SK-N-SH treated with all-trans-retinoic acid at 6 μM for 48 hours (cell line): Measurements from ENCODE around the gene HRH1.

Experiments
- ATAC-seq: fragments of 200-7000 bp; cut with Tn5 transposase; 3 replicates; pipeline ENCODE4 v1.9.1; 2020; ENCODE audit warnings: mild to moderate bottlenecking, moderate library complexity
- ARNTL ChIP-seq: fragments of 450-650 bp; formaldehyde crosslinking; IDR thresholded peaks from 2 replicates; pipeline ENCODE4 v1.5.0; 2020; ENCODE audit warnings: low read depth, mild to moderate bottlenecking, moderate library complexity, borderline replicate concordance
- BACH2 ChIP-seq: fragments of 250-450 bp; sonication (Bioruptor Pico); IDR thresholded peaks from 2 replicates; pipeline ENCODE4 v1.9.0; 2021; ENCODE audit warnings: mild to moderate bottlenecking, borderline replicate concordance
- CSRNP3 ChIP-seq: fragments of 250-450 bp; sonication (Bioruptor Pico); IDR thresholded peaks from 2 replicates; pipeline ENCODE4 v1.5.1; 2021; ENCODE audit warnings: mild to moderate bottlenecking, moderate library complexity
- GLIS3 ChIP-seq: fragments of 250-450 bp; sonication (Bioruptor Pico); IDR thresholded peaks from 2 replicates; pipeline ENCODE4 v1.5.0; 2020; ENCODE audit warnings: mild to moderate bottlenecking, moderate library complexity
- ISL1 ChIP-seq: fragments of 250-450 bp; sonication (Bioruptor Pico); IDR thresholded peaks from 2 replicates; pipeline ENCODE4 v2.1.2; 2022; ENCODE audit warnings: mild to moderate bottlenecking, moderate library complexity
- PATZ1 ChIP-seq: fragments of 250-450 bp; sonication (Bioruptor Pico); IDR thresholded peaks from 2 replicates; pipeline ENCODE4 v1.8.0; 2020; ENCODE audit warnings: mild to moderate bottlenecking, moderate library complexity, borderline replicate concordance
- POU6F1 ChIP-seq: fragments of 250-450 bp; sonication (Bioruptor Pico); IDR thresholded peaks from 2 replicates; pipeline ENCODE4 v1.8.0; 2021; ENCODE audit warnings: low read depth, mild to moderate bottlenecking, moderate library complexity, borderline replicate concordance
- PPARA ChIP-seq: fragments of 250-450 bp; sonication (Bioruptor Pico); IDR thresholded peaks from 2 replicates; pipeline ENCODE4 v1.5.0; 2020; ENCODE audit warnings: mild to moderate bottlenecking, borderline replicate concordance
- RARB ChIP-seq: fragments of 250-450 bp; sonication (Bioruptor Pico); IDR thresholded peaks from 2 replicates; pipeline ENCODE4 v1.8.0; 2021; ENCODE audit warnings: mild to moderate bottlenecking, moderate library complexity
- SNAI2 ChIP-seq: fragments of 250-450 bp; sonication (Bioruptor Pico); IDR thresholded peaks from 2 replicates; pipeline ENCODE4 v1.5.0; 2020; ENCODE audit warnings: mild to moderate bottlenecking, moderate library complexity
- TCF4 ChIP-seq: fragments of 250-450 bp; sonication (Bioruptor Pico); IDR thresholded peaks from 2 replicates; pipeline ENCODE4 v1.8.0; 2021; ENCODE audit warnings: mild to moderate bottlenecking, moderate library complexity, borderline replicate concordance
- TOX ChIP-seq: fragments of 250-450 bp; sonication (Bioruptor Pico); IDR thresholded peaks from 2 replicates; pipeline ENCODE4 v1.8.0; 2021; ENCODE audit warnings: mild to moderate bottlenecking, moderate library complexity, borderline replicate concordance
- TSHZ2 ChIP-seq: fragments of 250-450 bp; sonication (Bioruptor Pico); IDR thresholded peaks from 2 replicates; pipeline ENCODE4 v1.5.0; 2020; ENCODE audit warnings: mild to moderate bottlenecking, moderate library complexity
- ZC3H10 ChIP-seq: fragments of 250-450 bp; sonication (Bioruptor Pico); IDR thresholded peaks from 2 replicates; pipeline ENCODE4 v1.5.1; 2021; ENCODE audit warnings: mild to moderate bottlenecking, moderate library complexity
- ZNF565 ChIP-seq: fragments of 450-650 bp; formaldehyde crosslinking; conservative IDR thresholded peaks from 2 replicates; pipeline ENCODE4 v1.5.0; 2020; ENCODE audit warnings: low read depth, mild to moderate bottlenecking, moderate library complexity

The HRH1 gene

GRCh38 chr3:11272906-11273574 is 118.7 kb downstream of the HRH1 start (continued):
- TF ChIP-seq TSHZ2: no peak
- TF ChIP-seq, all 23 proteins: peak for 0

GRCh38 chr3:11273891-11274291 is 119.6 kb downstream of the HRH1 start:
- ATAC-seq: no peak
- TF ChIP-seq TCF4 (CRISPR knock-in tag) (no peak), ARNTL (CRISPR knock-in tag) (no peak), TOX (CRISPR knock-in tag) (no peak), RARB (CRISPR knock-in tag) (no peak), BACH2 (no peak)

GRCh38 chr3:11274566-11275142 is 120.4 kb downstream of the HRH1 start:
- TF ChIP-seq POU6F1 (CRISPR knock-in tag) (no peak), ISL1 (CRISPR knock-in tag) (no peak), TCF4 (CRISPR knock-in tag) (peak; percentile 61)
- ATAC-seq: no peak

- ATAC-seq: no peak
- no peak for TF ChIP-seq SNAI2 (CRISPR knock-in tag)
- no peak for TF ChIP-seq PATZ1 (CRISPR knock-in tag)
- no peak for TF ChIP-seq ZNF565 (CRISPR knock-in tag)
- TF ChIP-seq TSHZ2: no peak
- TF ChIP-seq ZC3H10: no peak
- no peak for TF ChIP-seq CSRNP3 (CRISPR knock-in tag)
- no peak for TF ChIP-seq GLIS3 (CRISPR knock-in tag)
- no peak for TF ChIP-seq POU6F1 (CRISPR knock-in tag)
- TF ChIP-seq RARB (CRISPR knock-in tag): no peak
- TF ChIP-seq PPARA (CRISPR knock-in tag): no peak
Measured at GRCh38 chr3:11275926-11276325, 121.6 kb downstream of the HRH1 start.
